Thyroid gland (tissue), 4 donors: ENCODE results near the gene YAE1. TPM values are rescaled to one million over a fixed set of nuclear protein-coding genes. Genes with fewer than 3 reads are reported as not detected.
"Not testable (repeated sequence)": the region's sequence is repeated elsewhere in the genome, so short reads cannot be mapped to it uniquely, and the experiment has no call there.

ENCODE experiments used
- DNase-seq, 2 donors: peaks; one replicate each; pipeline ENCODE4 v3.0.0-alpha.2; 2019
- H3K27ac ChIP-seq, 3 donors: fragments of 200-600 bp; sonication (generic); 1 replicate in 2 of 3; 2 replicates in 1 of 3; pipeline ENCODE4 v1.5.1; 2016 to 2019; ENCODE audit warnings: mild to moderate bottlenecking in 1 of 3, moderate library complexity in 1 of 3
- H3K27me3 ChIP-seq: fragments of 200-600 bp; sonication (generic); one replicate; pipeline ENCODE4 v1.5.1; 2019
- H3K36me3 ChIP-seq, 2 donors: fragments of 200-600 bp; sonication (generic); one replicate each; pipeline ENCODE4 v1.5.1; 2016 to 2019
- H3K4me1 ChIP-seq, 2 donors: fragments of 200-600 bp; sonication (generic); one replicate each; pipeline ENCODE4 v1.5.1; 2017 to 2019
- H3K4me3 ChIP-seq, 3 donors: fragments of 200-600 bp; sonication (generic); replicated peaks in 1 of 3; 1 replicate in 2 of 3; 2 replicates in 1 of 3; pipeline ENCODE4 v1.5.1; 2016; ENCODE audit warnings: mild to moderate bottlenecking in 1 of 3
- H3K9me3 ChIP-seq: fragments of 200-600 bp; sonication (generic); one replicate; pipeline ENCODE4 v1.5.1; 2017
- CTCF ChIP-seq, 6 experiments: fragments of 200-600 bp in 3 of 6; fragments of 450-650 bp in 3 of 6; sonication (generic) in 3 of 6; IDR thresholded peaks; one replicate each; pipeline ENCODE4 v1.5.1; 2016 to 2019; ENCODE audit warnings: antibody characterized with exemption in 6 of 6, mild to moderate bottlenecking in 2 of 6, inconsistent platforms in 1 of 6, moderate library complexity in 1 of 6
- POLR2A ChIP-seq, 2 donors: fragments of 450-650 bp; IDR thresholded peaks; one replicate each; pipeline ENCODE4 v1.6.1; 2017; ENCODE audit warnings: antibody characterized with exemption in 2 of 2, mild to moderate bottlenecking in 2 of 2, moderate library complexity in 1 of 2
- WGBS, 2 donors: methylation state at CpG; one replicate each; pipeline ENCODE4 v1.1.5; 2017; 5-methylcytosine and 5-hydroxymethylcytosine counted together
- intact Hi-C: fragments of 100-400 bp; cut with DNase I; formaldehyde crosslinking; loops from one replicate; pipeline ENCODE4 v1.15.1; 2023
- total RNA-seq, 4 donors: library from RNA; depleted of rRNA; stranded (reverse); fragments of >200 nt; gene quantifications; one replicate each; pipeline ENCODE4 v1.2.3, GENCODE V29; 2016

The YAE1 gene
- total RNA-seq, 4 donors from 2014 or later: 27.1 to 59.4 (median 33.6) TPM

- DNase-seq: no peak
- 92 to 94% methylated on average over 3 of the region's 3 CpGs for WGBS, 2 donors
- Histone ChIP-seq H3K4me1 (no peaks in the 10 kb centered on the region), H3K4me3 (no peak overlapping the region), H3K27me3 (no peaks in the 10 kb centered on the region), H3K9me3 (no peaks in the 10 kb centered on the region), H3K36me3 (no peaks in the 10 kb centered on the region), H3K27ac (no peak overlapping the region)
- intact Hi-C loops: no loop called here
- no peak for TF ChIP-seq POLR2A (IDR thresholded peaks at IDR 0.05)
- no peak for TF ChIP-seq CTCF (IDR thresholded peaks at IDR 0.05)
These were observed 30.5 kb upstream of the YAE1 start for GRCh38 chr7:39535720-39536119.

- H3K27ac ChIP-seq: no peak overlapping the region
- intact Hi-C loops: no loop called here
- no peak for DNase-seq
- H3K9me3 ChIP-seq: no peaks in the 10 kb centered on the region
- no peaks in the 10 kb centered on the region for H3K36me3 ChIP-seq
- no peaks in the 10 kb centered on the region for H3K4me1 ChIP-seq
- TF ChIP-seq CTCF (IDR thresholded peaks at IDR 0.05): no peak
- TF ChIP-seq POLR2A (IDR thresholded peaks at IDR 0.05): no peak
- H3K27me3 ChIP-seq: no peaks in the 10 kb centered on the region
- WGBS, 2 donors: 66 to 74% methylated on average over 1 of the region's 1 CpG
- no peak overlapping the region for H3K4me3 ChIP-seq
These were observed 29.3 kb upstream of the YAE1 start for GRCh38 chr7:39536951-39537350.

- TF ChIP-seq POLR2A (IDR thresholded peaks at IDR 0.05) (no peak), CTCF (IDR thresholded peaks at IDR 0.05) (no peak)
- intact Hi-C loops: no loop called here
- no peaks in the 10 kb centered on the region for H3K9me3 ChIP-seq
- DNase-seq: no peak
- no peak overlapping the region for H3K4me3 ChIP-seq
- H3K27ac ChIP-seq: no peak overlapping the region
- WGBS, 2 donors: 59 to 68% methylated on average over 5 of the region's 5 CpGs
- H3K4me1 ChIP-seq: no peaks in the 10 kb centered on the region
- H3K27me3 ChIP-seq: no peaks in the 10 kb centered on the region
- H3K36me3 ChIP-seq: no peaks in the 10 kb centered on the region
These were observed 26.4 kb upstream of the YAE1 start for GRCh38 chr7:39539816-39540215.

GRCh38 chr7:39540320-39540719 is 25.9 kb upstream of the YAE1 start:
- Histone ChIP-seq H3K27ac (no peak overlapping the region), H3K9me3 (no peaks in the 10 kb centered on the region), H3K4me3 (no peak overlapping the region), H3K36me3 (no peaks in the 10 kb centered on the region), H3K4me1 (no peaks in the 10 kb centered on the region), H3K27me3 (no peaks in the 10 kb centered on the region)
- intact Hi-C loops: no loop called here
- DNase-seq: no peak
- WGBS, 2 donors: 71% methylated on average over 7 of the region's 7 CpGs
- TF ChIP-seq POLR2A (IDR thresholded peaks at IDR 0.05) (no peak), CTCF (IDR thresholded peaks at IDR 0.05) (no peak)

GRCh38 chr7:39541511-39541910 is 24.7 kb upstream of the YAE1 start:
- TF ChIP-seq CTCF (IDR thresholded peaks at IDR 0.05) (no peak), POLR2A (IDR thresholded peaks at IDR 0.05) (no peak)
- no peak overlapping the region for H3K4me3 ChIP-seq
- H3K4me1 ChIP-seq: no peaks in the 10 kb centered on the region
- no peak overlapping the region for H3K27ac ChIP-seq
- H3K9me3 ChIP-seq: no peaks in the 10 kb centered on the region
- H3K36me3 ChIP-seq: no peaks in the 10 kb centered on the region
- H3K27me3 ChIP-seq: no peaks in the 10 kb centered on the region
- 18 to 40% methylated on average over 3 of the region's 3 CpGs for WGBS, 2 donors
- no peak for DNase-seq
- intact Hi-C loops: no loop called here

- H3K4me3 ChIP-seq, H3K27me3 ChIP-seq, H3K36me3 ChIP-seq, DNase-seq, H3K27ac ChIP-seq, intact Hi-C loops, H3K4me1 ChIP-seq, H3K9me3 ChIP-seq: not testable (repeated sequence)
- WGBS, 2 donors: 89 to 96% methylated on average over 2 of the region's 2 CpGs
These were observed 21.4 kb upstream of the YAE1 start for GRCh38 chr7:39544774-39545173.
